Activated naive CD8-positive, alpha-beta T cell treated with anti-CD3 and anti-CD28 coated beads, Interleukin-2, amount 50 U/mL, for 16 hours (primary cell): ENCODE results near the gene KCNN1.

Source experiments
- DNase-seq: peaks from one replicate; pipeline ENCODE4 v3.0.0-alpha.2; 2020; ENCODE audit warnings: low read depth, low spot score

The KCNN1 gene

GRCh38 chr19:17947815-17948513, 18.9 kb upstream of the KCNN1 start:
- DNase-seq: peak; percentile 86

- no peak for DNase-seq
These were observed 18.4 kb upstream of the KCNN1 start for GRCh38 chr19:17948514-17948900.

GRCh38 chr19:17948931-17949930, 17.7 kb upstream of the KCNN1 start:
- no peak for DNase-seq

- no peak for DNase-seq
These were observed 17.0 kb upstream of the KCNN1 start for GRCh38 chr19:17949956-17950309.

GRCh38 chr19:17950310-17951156, 16.4 kb upstream of the KCNN1 start:
- no peak for DNase-seq

- DNase-seq: no peak
These were observed 15.5 kb upstream of the KCNN1 start for GRCh38 chr19:17951157-17951989.

GRCh38 chr19:17951990-17952976, 14.6 kb upstream of the KCNN1 start:
- DNase-seq: no peak

- DNase-seq: no peak
These were observed 13.5 kb upstream of the KCNN1 start for GRCh38 chr19:17953316-17953801.

GRCh38 chr19:17953869-17954268, 13.0 kb upstream of the KCNN1 start:
- no peak for DNase-seq

- no peak for DNase-seq
These were observed 12.5 kb upstream of the KCNN1 start for GRCh38 chr19:17954401-17954800.

GRCh38 chr19:17957149-17957849, 9.6 kb upstream of the KCNN1 start:
- DNase-seq: no peak

GRCh38 chr19:17957885-17958284, 9.0 kb upstream of the KCNN1 start:
- no peak for DNase-seq

GRCh38 chr19:17963936-17964691, 2.8 kb upstream of the KCNN1 start:
- DNase-seq: no peak

GRCh38 chr19:17965370-17966128, 1.4 kb upstream of the KCNN1 start:
- DNase-seq: no peak

GRCh38 chr19:17966129-17966483, 801 bp upstream of the KCNN1 start:
- no peak for DNase-seq

GRCh38 chr19:17967257-17968051, 547 bp downstream of the KCNN1 start:
- DNase-seq: no peak

- DNase-seq: no peak
These were observed 1.5 kb downstream of the KCNN1 start for GRCh38 chr19:17968362-17968761.
